HEK293 (cell line): Measurements from ENCODE around the gene MYBPH.

Source experiments
- ATF2 ChIP-seq: fragments of 450-650 bp; formaldehyde crosslinking; IDR thresholded peaks from 2 replicates; pipeline ENCODE4 v1.5.1; 2016; ENCODE audit warnings: missing biosample characterization, missing genetic modification characterization, low read depth
- CTCF ChIP-seq: fragments of 450-650 bp; formaldehyde crosslinking; IDR thresholded peaks from 2 replicates; pipeline ENCODE4 v1.5.1; 2016; ENCODE audit warnings: missing biosample characterization, missing genetic modification characterization
- HOXA7 ChIP-seq: sonication (generic); formaldehyde crosslinking; IDR thresholded peaks from 2 replicates; pipeline ENCODE4 v1.8.1; 2022; ENCODE audit warnings: missing genetic modification reagents, borderline replicate concordance
- PRDM4 ChIP-seq: fragments of 450-650 bp; formaldehyde crosslinking; IDR thresholded peaks from 2 replicates; pipeline ENCODE4 v1.5.1; 2017; ENCODE audit warnings: missing biosample characterization, missing genetic modification characterization
- ZBTB17 ChIP-seq: fragments of 450-650 bp; formaldehyde crosslinking; IDR thresholded peaks from 2 replicates; pipeline ENCODE4 v1.5.1; 2016; ENCODE audit warnings: missing biosample characterization, missing genetic modification characterization
- ZBTB20 ChIP-seq: fragments of 450-650 bp; formaldehyde crosslinking; IDR thresholded peaks from 2 replicates; pipeline ENCODE4 v1.5.1; 2016; ENCODE audit warnings: missing biosample characterization, missing genetic modification characterization
- ZFP3 ChIP-seq: fragments of 450-650 bp; formaldehyde crosslinking; IDR thresholded peaks from 2 replicates; pipeline ENCODE4 v1.5.1; 2016; ENCODE audit warnings: low read depth, missing biosample characterization, missing genetic modification characterization
- ZNF175 ChIP-seq: fragments of 450-650 bp; formaldehyde crosslinking; IDR thresholded peaks from 2 replicates; pipeline ENCODE4 v1.5.1; 2016; ENCODE audit warnings: missing biosample characterization, missing genetic modification characterization
- ZNF239 ChIP-seq: fragments of 450-650 bp; formaldehyde crosslinking; IDR thresholded peaks from 2 replicates; pipeline ENCODE4 v1.5.1; 2016; ENCODE audit warnings: missing biosample characterization, missing genetic modification characterization
- ZNF354C ChIP-seq: fragments of 450-650 bp; formaldehyde crosslinking; IDR thresholded peaks from 2 replicates; pipeline ENCODE4 v1.5.1; 2016; ENCODE audit warnings: missing biosample characterization, missing genetic modification characterization, low read depth, borderline replicate concordance
- ZNF426 ChIP-seq: fragments of 450-650 bp; formaldehyde crosslinking; IDR thresholded peaks from 2 replicates; pipeline ENCODE4 v1.5.1; 2017; ENCODE audit warnings: missing biosample characterization, missing genetic modification characterization, mild to moderate bottlenecking, inconsistent platforms, moderate library complexity
- ZNF521 ChIP-seq: fragments of 450-650 bp; formaldehyde crosslinking; IDR thresholded peaks from 2 replicates; pipeline ENCODE4 v1.5.1; 2017; ENCODE audit warnings: missing biosample characterization, mild to moderate bottlenecking, missing genetic modification characterization
- ZNF654 ChIP-seq: fragments of 450-650 bp; formaldehyde crosslinking; IDR thresholded peaks from 2 replicates; pipeline ENCODE4 v1.5.1; 2016; ENCODE audit warnings: low read depth, missing biosample characterization, missing genetic modification characterization
- ZNF76 ChIP-seq: fragments of 450-650 bp; formaldehyde crosslinking; IDR thresholded peaks from 2 replicates; pipeline ENCODE4; 2016; ENCODE audit warnings: low read depth, missing biosample characterization, missing genetic modification characterization, borderline replicate concordance

GRCh38 chr1:203165101-203165799, 10.4 kb downstream of the MYBPH start:
- TF ChIP-seq ZNF354C (tag by site-specific recombination): no peak
- no peak for TF ChIP-seq CTCF (tag by site-specific recombination)
- TF ChIP-seq ZNF521 (tag by site-specific recombination): no peak
- TF ChIP-seq ZNF654 (tag by site-specific recombination): no peak
- no peak for TF ChIP-seq ZNF239 (tag by site-specific recombination)
- no peak for TF ChIP-seq ZFP3 (tag by site-specific recombination)
- TF ChIP-seq ZNF175 (tag by site-specific recombination): no peak
- TF ChIP-seq ATF2 (tag by site-specific recombination): no peak
- no peak for TF ChIP-seq ZNF76 (tag by site-specific recombination)
- no peak for TF ChIP-seq ZBTB17
- TF ChIP-seq HOXA7 (CRISPR knock-in tag): no peak
- no peak for TF ChIP-seq ZBTB20 (tag by site-specific recombination)
- no peak for TF ChIP-seq PRDM4 (tag by site-specific recombination)
- no peak for TF ChIP-seq ZNF426 (tag by site-specific recombination)
